HTR-8/SVneo (cell line): Measurements from ENCODE around the gene TANGO2.
"Not testable (repeated sequence)": the region's sequence is repeated elsewhere in the genome, so short reads cannot be mapped to it uniquely, and the experiment has no call there.

Source experiments
- DNase-seq: peaks from one replicate; pipeline ENCODE4 v3.0.0; 2011; ENCODE audit warnings: low spot score, mixed read lengths; ENCODE audit not compliant: insufficient read length
- FAIRE-seq: peaks from 2 replicates; lab custom pipeline; 2011; peaks lifted over from hg19 to GRCh38; lab: Jason Lieb, UNC

Gene TANGO2

DNA sequence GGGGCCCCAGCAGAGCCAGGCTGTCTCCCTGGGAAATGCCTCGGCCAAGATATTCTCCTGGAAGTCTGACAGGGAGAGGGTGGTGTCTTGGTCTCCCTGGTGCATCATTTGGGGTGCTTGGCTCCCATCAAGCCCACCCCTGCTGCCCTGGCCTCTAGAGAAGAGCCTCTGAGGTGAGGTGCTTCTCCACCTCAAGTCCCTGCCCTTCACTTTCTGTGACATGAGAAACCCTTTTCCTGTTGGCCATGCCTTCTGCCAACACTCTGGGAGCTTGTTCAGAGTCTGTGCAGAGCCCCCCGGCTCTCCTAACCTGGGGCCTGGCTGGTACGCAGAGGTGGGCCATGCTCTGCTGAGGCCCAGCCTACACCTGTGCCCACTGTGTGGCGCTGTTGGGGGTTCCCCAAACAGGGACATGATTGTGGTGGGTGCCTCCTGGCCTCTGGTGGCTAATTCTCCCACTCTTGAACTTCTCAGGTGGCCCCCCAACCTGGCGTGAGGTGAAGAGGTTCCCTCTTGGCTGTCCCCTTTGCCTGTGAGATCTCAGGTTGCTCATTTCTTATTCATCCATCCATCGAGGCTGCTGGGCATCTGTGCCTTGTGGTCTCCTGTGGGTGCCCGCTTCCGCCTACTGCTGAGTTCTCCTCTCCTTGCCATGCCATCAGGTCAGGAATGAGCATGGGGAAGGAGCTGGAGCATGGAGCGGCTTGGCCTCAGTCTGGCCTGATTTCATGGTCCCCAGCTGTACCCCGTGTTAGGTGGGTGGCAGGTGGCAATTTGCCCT lies 40.0 kb downstream of the TANGO2 start:
- DNase-seq: no peak
- FAIRE-seq: no peak

DNA sequence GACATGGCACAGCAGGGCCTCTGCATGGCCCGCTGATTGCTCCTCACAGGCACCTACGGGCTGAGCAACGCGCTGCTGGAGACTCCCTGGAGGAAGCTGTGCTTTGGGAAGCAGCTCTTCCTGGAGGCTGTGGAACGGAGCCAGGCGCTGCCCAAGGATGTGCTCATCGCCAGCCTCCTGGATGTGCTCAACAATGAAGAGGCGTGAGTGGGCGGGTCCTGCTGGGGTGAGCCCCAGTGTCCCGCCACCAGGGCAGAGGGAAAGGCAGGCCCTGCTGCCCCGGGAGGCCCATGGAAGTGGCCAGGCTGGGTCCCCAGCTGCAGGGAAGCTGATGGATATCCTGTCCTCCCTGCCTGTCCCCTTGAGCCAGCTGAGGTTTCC lies 40.6 kb downstream of the TANGO2 start:
- FAIRE-seq (no peak), DNase-seq (no peak)

DNA sequence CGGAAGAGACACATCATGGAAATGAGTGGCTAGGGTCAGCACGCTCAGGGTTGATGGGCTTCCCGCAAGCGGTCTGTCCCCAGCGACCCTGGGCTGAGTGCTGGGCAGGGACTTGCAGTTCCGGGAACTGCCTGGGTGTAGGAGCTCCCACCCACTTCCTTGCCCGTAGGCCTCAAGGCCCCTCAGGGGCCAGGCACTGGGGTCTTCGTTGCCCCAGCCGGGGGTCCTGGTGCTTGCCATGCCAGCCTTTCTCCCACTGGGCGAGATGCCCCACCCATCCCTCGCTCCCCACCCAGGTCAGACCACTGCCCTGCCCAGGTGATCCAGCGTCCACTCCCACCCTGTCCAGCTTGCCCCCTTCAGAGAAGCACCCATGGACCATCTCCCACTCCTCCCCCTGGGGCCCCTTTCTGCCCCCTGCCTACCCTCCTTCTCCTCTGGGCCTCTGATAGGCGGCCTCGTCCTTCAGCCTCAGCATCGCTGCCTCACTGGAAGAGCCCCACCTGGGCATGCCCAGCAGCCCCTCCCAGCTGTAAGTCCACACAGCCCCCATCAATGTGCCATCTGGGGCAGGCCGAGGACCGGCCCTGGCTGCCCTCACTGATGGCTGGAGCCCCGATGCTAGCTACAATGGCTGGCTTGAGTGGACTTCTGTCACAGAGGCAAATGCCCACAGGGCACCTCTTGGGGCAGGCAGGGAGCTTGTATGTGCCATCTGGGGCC lies 41.3 kb downstream of the TANGO2 start:
- FAIRE-seq: no peak

DNA sequence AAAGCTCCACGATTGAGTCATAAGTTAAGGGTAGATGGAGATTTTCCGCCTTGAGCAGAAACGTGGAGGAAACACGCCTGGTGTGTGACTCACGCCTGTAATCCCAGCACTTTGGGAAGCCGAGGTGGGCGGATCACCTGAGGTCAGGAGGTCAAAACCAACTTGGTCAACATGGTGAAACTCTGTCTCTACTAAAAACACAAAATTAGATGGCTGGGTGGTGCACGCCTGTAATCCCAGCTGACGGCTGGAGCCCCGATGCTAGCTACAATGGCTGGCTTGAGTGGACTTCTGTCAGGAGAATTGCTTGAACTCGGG lies 41.8 kb downstream of the TANGO2 start:
- no peak for DNase-seq
- no peak for FAIRE-seq

More for the DNA sequence above, 41.3 kb downstream of the TANGO2 start:
- no peak for DNase-seq

DNA sequence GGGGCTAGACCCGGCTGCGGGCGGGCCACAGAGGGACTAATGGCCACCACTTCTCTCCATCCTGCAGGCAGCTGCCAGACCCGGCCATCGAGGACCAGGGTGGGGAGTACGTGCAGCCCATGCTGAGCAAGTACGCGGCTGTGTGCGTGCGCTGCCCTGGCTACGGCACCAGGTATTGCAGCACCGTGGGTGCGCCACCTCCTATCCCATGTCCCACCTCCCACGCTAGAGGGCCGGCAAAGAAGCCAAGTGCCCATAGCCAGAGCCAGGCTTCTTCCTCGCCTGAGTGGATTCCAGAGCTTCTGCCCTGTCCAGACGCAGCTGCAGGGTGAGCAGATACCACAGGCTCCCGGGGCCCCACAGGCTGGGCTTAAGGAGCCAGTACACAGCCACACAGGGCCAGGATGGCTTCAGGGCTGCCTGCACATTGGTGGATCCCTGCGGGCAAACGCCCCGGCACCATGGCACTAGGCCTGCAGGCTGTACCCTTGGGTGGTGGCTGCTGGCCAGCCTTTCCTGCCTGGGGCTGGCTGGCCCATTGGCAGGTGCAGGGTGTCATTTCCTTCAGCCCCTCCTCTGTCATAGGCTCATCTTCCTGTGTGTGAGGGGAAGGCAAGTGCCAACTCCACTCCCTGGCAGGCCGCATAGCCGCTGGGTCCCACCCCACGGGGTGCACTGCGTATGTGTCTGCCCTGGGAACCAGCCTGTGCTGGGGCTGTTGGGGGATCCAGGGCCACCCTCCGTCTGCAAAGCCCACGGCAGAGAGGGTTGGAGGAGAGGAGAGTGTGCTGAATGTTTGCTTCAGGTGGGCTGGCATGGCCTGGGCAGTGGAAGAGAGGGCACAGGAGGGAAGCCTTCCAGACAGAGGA lies 42.6 kb downstream of the TANGO2 start:
- DNase-seq (no peak), FAIRE-seq (no peak)

DNA sequence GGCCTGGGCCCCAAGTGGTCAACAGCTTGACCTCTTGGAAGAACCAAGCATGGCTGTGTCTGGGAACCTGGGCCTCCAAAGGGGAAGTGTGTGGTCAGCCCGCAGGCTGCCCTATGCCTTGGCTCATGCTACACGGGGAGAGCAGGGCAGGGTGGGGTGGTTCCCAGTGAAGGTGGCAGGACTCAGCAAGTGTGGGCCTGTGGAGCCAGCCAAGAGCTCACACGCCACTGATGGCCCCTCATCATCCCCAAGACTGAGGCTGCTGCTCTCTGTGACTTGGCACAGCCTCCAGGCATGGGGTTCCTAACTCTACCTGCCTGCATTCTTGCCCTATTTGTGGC lies 43.2 kb downstream of the TANGO2 start:
- no peak for FAIRE-seq
- DNase-seq: no peak

DNA sequence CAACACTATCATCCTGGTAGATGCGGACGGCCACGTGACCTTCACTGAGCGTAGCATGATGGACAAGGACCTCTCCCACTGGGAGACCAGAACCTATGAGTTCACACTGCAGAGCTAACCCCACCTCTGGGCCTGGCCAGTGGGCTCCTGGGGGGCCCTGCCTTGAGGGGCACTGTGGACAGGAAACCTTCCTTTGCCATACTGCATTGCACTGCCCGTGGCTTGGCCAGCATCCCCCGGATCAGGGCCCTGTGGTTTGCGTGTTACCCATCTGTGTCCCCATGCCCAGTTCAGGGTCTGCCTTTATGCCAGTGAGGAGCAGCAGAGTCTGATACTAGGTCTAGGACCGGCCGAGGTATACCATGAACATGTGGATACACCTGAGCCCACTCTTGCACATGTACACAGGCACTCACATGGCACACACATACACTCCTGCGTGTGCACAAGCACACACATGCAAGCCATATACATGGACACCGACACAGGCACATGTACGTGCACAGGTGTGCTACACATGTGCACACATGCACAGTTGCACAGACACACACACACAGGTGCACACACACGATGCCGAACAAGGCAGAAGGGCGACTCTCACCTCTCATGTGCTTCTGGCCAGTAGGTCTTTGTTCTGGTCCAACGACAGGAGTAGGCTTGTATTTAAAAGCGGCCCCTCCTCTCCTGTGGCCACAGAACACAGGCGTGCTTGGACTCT lies 43.8 kb downstream of the TANGO2 start:
- FAIRE-seq (no peak), DNase-seq (no peak)

DNA sequence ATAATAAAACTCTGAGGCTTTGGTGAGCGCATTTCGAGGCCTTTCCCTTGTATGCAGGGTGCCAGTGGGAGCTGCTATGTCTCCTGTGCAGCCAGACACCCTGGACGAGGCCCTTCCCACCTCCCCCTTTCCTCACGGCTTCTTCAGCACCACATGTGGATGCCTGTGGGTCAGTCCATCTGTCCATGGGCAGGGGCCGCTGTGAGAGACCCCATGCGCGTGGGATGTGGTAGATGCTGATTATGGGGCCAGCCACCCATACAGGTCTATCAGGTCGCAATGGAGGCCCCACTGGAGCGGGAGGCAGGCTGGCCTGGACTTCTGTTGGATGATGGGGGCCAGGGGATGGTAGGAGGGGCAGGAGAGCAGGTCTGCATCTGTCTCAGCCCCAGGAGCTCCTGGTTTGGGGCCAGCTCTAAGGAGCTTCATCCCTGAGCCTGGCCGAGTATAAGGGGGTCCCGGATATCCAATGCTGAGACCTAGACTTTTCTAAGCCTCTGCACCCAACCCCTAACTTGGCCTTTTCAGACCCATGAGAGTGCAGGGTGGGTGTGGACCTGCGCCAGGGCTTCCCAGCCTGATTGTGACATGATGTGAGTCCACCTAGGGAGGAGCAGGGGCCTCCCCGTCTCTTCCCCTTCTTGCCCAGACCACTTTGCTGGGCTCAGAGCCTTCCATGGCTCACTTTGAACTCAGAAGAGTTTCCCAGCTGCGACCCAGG lies 45.1 kb downstream of the TANGO2 start:
- no peak for FAIRE-seq

DNA sequence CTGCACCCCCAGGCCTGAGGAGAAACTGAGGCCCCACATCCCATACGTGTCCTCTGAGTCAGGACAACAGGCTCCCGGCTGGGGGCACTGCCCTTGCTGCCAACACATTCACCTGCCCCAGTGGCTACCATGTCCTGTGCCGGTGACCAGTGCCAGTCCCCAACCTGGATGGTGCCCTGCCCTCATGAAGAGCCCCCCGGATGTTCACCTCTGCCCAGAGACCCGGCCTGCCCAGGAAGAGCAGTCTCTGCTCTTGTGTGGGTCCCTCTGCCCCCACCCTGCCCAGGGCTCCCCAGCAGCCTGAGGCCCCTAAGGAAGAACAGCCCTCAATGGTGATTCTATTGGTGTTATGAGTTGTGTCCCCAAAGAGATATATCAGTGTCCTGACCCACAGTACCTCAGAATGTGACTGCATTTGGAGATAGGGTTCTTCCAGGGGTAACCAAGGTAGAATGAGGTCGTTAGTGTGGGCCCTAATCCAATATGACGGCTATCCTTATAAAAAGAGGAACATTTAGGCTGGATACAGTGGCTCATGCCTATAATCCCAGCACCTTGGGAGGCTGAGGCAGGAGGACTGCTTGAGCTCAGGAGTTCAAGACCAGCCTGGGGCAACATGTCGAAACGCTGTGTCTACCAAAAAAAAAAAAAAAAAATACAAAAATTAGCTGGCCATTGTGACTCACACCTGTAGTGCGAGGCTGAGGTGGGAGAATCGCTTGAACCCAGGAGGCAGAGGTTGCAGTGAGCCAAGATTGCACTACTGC lies 45.9 kb downstream of the TANGO2 start:
- no peak for DNase-seq
- no peak for FAIRE-seq

More for the DNA sequence above, 45.1 kb downstream of the TANGO2 start:
- DNase-seq: no peak

DNA sequence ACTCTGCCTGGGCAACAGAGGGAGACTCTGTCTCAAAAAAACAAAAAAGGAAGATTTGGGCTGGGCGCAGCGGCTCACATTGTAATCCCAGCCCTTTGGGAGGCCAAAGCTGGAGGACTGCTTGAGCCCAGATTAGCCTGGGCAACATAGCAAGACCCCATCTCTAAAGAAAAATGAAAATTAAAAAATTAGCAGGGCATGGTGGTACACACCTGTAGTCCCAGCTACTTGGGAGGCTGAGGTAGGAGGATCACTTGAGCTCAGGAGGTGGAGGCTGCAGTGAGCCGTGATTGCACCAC lies 46.4 kb downstream of the TANGO2 start:
- DNase-seq, FAIRE-seq: not testable (repeated sequence)

DNA sequence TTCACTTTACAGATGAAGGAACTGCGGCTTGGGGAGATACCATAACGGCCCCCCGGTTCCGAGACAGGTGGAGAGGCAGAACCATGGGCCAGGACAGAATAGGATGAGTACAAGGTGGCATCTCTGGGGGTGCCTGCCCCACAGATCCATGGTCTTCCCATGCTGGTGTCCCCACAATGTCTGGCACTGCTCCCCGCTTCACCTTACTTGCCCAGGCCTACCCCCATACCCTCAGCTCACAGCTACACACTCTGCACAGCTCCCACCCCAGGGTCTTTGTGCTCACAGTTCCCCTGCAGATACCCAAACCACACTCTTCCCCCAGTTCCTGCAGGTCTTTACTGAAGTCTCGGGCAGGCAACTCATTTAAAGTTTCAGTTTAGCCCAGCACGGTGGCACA lies 47.7 kb downstream of the TANGO2 start:
- DNase-seq: no peak
- no peak for FAIRE-seq

DNA sequence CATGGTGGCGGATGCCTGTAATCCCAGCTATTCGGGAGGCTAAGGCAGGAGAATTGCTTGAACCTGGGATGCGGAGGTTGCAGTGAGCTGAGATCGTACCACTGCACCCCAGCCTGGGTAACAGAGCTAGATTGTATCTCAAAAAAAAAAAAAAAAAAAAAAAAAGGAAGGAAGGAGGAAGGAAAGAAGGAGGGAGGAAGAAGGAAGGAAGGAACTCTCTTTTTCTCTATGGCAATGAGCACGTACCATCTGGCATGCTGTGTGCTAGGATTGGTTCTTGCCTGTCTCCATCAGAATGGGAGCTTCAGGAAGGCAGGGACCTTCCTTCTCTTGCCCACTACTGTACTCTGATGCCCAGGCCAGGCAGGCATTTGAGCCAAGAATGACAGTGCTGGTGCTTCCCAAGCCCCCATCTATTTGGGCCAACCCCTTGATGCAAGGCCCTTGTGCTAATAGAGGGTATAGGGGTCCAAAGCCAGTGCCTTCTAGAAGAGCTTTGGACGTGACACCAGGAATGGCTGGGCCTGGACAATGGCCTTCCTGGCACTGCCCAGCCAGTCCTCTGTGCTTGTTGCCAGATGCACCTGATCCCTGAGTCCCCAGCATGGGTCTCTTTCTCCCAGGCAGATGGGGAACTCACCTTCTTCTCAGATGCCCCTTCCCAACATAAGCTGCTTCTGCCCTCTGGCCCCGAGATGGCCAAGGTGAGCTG lies 48.6 kb downstream of the TANGO2 start:
- DNase-seq (no peak), FAIRE-seq (no peak)

DNA sequence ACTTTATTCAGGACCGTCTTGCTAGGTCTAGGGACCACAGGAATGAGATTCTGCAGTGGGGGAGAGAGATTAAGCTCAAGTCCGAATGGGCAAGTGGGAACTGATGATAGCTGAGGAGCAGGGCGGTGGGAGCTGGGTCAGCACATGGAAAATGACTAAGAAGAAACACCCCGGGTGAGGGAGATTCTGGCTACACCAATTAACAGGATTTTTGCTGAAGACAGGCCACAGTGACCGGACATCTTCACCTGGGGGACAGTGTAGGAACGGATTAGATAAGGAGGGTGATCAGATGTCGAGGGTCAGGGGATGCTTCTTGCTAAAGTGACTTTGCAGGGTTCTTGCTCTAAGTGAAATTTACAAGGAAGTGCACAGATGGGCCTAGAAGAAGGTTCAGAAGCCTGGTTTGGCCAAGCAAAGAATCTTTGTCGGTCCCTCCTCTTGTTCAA lies 50.6 kb downstream of the TANGO2 start:
- no peak for FAIRE-seq

DNA sequence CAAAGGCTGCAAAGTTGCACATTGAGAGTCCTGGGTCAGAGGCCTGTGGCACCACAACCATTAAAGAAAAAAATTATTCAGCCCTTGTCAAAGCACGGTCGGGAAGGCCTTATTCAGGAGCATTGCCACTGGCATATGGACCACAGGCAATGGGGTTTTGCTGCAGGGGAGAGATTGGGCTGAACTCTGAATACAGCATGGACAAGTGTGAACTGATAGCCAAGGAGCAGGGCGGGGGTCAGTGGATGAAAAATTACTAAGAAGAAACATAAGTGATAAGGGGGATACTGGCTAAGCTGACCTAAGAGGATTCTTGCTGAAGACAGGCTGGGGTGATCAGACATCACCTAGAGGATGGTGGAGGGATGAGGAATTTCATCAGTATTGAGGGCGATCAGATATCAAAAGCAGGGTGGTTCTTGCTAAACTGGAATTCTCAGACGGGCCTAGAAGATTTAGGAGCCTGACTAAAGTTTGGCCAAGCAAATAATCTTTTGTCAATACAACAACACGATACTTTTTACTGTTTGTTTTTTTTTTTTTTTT lies 55.8 kb downstream of the TANGO2 start:
- no peak for DNase-seq
- no peak for FAIRE-seq

More for the DNA sequence above, 50.6 kb downstream of the TANGO2 start:
- DNase-seq: no peak

DNA sequence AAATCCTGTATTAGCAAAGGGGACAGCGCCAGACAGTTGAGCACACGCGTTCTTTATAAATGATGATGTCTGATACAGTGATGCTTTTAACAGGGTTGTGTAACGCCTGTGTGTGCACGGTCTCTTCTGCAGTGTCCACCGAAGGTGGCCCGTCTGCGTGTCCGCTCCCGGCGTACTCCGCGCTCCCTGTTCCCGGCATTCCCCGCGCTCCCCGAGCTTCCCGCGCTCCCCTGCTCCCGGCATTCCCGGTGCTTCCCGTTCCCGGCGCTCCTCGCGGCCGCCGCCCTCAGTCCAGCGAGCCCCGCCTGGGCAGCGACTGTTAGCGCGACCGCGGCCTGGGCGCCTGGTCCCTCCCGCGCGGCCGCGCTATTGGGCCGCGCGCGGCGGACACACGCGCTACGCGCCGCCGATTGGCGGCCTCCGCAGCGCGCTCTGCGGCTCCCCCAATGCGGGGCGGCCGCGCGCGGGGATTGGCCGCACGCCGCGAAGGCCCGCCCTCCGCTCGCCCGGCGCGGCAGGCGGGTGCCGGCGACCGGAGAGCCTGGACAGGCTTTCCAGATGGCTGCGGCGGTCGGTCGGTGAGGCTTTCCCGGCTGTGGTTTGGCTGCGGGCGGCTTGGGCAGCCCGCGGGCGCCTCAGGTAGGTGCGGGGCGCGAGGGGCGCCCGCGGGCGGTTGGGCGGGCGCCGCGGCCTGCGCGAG lies 59.0 kb downstream of the TANGO2 start, which contains the start of gene DGCR8:
Gene DGCR8 (plus strand): TSS at position 497 of the 700 bp plus-strand sequence. CDS start 5,723 bp downstream, outside the sequence.
- FAIRE-seq (peak; percentile 52), DNase-seq (peak; percentile 94)

DNA sequence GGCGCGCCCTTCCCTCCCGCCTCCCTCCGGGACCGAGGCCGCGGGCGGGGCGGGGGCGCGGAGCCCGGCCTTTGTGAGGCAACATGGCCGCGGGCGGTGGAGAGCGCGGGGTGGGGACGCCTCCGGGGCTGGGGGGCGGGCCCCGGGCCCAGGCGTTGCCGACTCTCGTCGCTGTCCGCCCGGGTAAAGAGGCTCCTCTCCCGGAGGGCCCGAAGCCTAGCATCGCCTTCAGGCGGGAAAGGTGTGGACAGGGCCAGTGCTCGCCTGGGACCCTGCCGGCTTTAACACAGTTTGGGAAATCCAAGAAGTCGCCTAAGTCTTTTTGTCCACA lies 59.5 kb downstream of the TANGO2 start:
- peak; percentile 47 for DNase-seq
- no peak for FAIRE-seq

DNA sequence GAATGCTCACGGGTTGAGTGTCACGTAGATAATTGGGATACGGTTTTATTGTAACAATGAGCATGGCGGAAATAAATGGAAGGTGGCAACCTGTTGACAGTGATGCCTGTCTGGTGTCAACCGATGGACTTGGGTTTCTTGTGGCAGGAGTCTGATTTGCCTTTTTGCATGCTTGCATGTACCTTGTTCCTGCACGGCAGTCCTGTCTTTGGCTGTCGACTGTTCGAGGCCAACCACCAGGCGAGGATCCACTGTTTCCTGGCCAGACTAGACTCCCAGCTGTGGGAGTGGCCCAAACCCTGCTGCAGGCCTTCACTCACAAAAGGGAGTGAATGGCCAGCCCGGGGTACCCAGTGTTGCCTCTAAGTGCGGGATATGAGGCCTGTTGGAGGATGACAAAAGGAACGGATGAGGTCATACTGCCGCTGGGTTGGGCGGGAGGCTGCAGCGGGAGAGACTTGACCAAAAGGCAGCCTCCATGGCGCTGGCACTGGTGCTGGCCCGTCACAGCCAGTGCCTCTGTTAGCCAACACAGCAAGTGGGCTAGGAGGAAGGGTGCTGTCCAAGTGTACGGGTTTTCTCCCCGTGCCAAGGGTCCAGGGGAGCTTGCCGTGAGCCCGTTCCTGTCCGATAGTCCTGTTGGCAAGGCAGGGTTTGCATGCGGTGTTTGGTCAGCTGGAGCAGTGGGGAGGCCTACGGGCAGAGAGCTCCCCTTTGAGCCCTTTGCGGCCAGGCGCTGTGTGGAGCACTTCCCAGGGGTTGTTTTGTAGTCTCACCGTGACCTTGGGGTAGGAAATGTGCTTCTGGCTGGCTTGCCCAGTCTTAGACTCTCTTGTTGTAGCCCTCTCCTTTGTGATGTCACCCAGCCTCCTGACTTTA lies 60.1 kb downstream of the TANGO2 start:
- FAIRE-seq: no peak

More for the DNA sequence above, 60.1 kb downstream of the TANGO2 start:
- DNase-seq: peak; percentile 19
